AG08395 (cell line): ENCODE data around the gene KIT.

Experiments used
- DNase-seq: peaks from one replicate; pipeline ENCODE4 v3.0.0; 2012; ENCODE audit warnings: mixed read lengths, low spot score

KIT gene

DNA sequence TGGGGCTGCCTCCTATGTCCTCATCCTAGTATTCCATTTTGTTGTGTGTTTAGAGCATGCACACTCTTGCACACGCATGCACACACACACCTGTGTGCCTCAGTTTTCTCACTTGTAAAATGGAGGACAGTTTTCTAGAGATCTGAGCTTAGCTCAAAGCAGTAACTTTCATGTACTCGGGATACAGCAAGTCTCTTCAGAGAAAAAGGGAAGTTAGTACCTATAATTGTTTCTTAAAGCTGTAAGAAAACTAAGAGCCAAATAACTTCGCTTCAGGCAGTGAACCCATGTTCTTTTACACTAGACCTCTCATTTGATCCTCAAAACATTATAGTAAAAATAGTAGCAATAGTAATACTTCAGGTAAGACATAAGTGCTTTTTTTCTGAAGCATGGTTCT lies 49.6 kb downstream of the KIT start:
- DNase-seq, result no peak

DNA sequence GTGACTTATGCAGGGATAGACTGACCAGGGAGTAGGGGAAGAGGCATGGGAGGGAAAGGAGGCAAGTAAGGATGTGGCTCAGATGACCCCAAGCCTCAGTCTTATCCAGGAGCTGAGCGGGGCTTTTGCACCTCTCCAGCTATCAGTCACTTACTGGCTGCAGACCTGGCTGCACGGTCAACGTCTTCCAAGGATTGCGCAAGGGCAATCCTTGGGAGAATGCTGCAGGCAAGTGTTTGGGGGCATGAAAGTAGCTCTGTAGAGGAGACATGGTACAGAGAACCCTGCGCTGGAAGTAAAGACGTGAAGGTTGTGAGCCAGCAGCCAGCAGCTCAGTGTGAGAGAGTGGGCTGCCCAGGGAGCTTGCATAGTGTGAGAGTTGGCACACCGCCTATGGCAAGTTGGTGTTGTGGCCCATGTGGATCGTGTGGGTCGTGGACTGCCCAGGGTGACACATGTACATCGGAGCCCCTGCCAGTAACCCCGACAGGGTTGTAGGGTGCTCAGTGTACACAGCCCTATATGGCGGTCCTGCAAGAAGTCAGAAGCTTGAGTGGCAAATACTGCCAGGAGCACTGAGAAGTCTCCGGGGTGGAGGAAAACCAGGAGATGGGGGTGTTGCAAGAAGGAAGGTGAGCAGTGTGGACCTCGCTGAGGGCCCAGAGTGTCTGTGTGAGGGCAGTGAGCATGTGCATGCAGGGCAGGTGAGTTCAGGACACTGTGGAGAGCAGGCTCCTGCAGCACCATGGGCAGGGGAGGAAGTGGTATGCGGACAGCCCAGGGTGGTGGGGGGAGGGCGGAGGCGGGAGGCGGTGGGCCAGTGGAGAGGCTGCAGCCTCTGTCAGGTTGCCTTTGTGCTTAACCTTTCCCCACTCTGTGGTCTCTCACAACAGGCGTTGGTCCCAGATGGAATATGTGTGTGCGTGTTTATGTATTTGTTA lies 50.9 kb downstream of the KIT start:
- no peak for DNase-seq

DNA sequence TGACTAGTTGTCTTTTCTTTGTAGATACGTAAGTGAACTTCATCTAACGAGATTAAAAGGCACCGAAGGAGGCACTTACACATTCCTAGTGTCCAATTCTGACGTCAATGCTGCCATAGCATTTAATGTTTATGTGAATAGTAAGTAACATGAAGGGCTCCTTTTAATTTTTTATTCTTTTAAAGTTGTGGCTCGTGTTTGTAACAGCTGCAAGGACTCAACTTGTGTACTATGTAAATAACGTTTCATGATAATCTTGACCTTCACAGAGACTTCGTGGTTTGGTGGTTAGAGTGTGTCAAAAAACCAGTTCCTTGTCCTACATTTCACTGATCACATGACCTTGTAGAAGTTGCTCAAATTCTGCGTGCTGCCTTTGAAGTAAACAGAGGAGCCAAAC lies 51.6 kb downstream of the KIT start:
- no peak for DNase-seq

DNA sequence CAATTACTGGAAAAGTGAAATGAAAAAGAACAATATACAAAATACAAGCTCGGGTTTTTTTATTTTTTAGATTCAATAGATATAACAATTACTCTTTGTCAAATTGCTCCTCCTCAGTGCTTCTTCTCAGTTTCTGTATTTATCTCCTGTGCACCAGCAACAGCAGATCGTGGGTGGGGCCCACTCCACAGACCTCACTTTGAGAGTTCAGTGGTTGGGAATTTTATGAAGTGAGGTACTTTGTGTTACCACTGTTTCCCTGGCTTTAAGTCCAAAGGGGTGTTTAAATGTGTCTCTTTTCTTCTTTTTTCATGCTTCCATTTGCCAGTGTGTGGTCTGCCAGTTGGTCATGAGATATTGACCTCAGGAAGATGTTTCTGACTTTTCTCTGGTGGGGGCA lies 54.4 kb downstream of the KIT start:
- no peak for DNase-seq

DNA sequence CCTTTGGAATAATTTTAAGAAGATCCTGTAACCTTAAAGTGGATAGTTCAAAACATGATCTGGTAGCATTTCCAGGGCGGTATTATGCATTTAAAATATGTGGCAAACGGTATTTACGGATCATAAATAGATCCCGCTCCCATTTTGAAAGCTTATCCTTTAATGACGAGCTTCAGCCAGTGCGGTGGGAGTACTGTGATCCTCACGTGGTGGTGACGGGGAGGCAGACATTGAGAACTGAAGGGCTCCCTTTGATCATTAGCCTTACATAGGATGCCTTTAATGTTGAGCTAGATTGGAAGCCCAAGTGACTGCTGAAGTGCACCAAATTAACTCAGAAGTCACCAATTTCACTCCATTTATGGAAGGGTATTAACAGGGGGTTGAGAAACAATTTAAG lies 56.9 kb downstream of the KIT start:
- DNase-seq, result no peak

DNA sequence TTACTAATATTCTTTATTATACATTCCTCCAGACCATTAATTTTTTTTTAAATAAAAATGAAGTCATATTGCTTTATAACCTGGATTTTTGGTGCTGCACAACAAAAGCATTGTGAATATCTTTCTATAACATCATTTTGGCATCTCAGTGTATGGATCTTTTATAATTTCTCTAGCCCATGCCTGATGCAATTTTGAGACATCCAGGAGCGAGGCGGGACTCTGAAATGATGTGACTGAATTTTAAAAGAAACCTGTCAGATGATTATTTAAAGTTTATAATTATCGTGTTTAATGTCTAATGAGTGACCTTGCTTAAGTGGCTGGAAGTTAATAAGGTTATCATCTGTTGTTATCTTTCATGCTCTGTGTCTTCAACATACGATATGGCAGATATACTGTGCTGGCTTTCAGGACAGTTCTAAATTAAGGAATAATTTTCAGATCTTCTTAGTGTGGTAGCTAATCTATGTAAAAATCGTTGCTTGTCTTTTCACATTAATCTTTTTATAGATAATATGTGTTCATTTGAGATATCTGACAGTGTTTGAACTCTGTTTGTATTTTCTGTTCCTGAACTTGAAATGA lies 58.8 kb downstream of the KIT start:
- DNase-seq, result no peak

DNA sequence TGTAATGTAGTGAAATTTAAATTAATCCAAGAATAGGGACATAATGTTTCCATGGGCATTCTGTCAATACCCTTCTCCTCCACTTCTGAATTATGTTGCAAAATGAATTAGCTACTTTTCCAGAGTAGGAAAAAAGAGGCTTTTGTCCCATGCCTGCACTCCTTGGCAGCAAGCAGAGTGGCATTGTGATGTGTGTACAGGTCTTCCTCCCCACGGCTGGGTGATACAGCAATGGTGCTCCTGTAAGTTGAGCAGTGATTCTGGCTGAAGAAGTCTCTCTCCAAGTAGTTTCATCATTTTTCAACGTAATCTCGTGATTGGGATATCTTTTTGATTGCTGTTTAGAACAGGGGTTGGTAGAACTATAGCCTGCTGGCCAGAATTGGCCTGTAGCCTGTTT lies 59.9 kb downstream of the KIT start:
- DNase-seq, result no peak

DNA sequence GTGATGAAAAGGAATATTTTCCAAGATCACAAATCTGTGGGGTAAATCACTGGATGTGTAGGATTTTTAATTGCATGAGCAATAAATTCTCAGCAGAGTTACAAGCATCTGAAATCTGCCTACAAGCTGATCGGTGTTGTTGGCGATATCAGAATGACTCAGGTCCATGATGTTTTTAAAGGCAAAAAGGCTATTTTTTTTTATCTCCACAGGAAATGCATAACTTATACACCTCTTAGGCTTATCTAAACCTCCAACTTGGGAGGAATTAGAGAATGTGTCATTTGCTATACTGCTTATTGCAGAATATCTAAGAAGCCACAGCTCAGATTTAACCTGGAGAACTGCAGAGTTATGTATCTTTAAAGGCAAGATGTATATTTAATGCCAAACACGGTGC lies 61.6 kb downstream of the KIT start:
- DNase-seq, result no peak

DNA sequence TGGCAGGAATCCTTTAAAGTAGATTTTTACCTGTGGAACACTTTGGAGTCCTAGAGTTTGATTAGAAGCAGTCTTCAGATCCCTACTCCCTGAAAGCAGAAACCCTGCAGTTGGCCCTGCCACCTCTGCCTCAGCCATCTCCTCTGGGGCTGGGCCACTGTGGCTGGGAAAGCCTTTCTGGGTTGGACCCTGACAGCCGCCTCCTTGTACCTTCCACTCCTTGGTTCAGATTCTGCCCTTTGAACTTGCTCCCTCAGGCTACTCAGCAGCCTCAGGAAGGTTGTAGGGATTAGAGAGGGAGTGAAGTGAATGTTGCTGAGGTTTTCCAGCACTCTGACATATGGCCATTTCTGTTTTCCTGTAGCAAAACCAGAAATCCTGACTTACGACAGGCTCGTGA lies 65.5 kb downstream of the KIT start:
- no peak for DNase-seq

DNA sequence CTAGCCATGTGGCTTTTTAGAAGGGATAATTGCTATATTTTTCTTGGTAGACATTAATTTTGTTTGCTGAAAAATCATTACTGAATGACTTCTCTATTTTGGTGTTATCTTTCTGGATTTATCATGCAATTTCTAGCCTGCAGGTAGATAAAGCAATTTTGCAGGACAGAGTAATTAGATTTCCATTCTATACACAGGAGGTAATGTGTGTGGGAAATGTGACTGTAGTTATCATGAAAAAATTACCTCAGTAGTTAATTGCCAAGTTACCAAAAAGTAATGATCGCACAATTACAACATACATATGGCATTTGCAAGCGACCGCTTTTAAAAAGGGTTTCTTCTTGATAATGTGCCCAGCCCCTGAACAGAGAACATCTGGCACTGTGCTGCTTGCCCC lies 66.1 kb downstream of the KIT start:
- DNase-seq, result no peak

DNA sequence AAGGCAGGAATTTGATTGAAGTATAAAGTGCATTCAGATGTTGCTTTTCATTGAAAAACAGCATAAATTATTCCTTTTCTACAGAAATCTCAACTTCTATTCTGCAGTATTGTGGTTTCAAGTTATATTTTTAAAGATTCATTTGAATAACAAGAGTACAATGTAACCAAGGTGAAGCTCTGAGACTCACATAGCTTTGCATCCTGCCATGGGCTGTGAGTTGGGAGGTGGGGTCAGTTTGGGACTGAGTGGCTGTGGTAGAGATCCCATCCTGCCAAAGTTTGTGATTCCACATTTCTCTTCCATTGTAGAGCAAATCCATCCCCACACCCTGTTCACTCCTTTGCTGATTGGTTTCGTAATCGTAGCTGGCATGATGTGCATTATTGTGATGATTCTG lies 69.2 kb downstream of the KIT start:
- DNase-seq, result no peak

DNA sequence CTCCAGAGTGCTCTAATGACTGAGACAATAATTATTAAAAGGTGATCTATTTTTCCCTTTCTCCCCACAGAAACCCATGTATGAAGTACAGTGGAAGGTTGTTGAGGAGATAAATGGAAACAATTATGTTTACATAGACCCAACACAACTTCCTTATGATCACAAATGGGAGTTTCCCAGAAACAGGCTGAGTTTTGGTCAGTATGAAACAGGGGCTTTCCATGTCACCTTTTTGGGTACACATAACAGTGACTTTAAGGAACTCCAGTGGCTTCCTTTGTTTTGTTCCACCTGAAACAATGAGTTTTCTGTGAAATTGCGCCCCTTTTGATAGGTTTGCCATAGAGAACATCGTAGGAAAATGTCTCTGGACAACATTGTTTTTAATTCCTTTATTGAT lies 69.6 kb downstream of the KIT start:
- DNase-seq, result no peak

DNA sequence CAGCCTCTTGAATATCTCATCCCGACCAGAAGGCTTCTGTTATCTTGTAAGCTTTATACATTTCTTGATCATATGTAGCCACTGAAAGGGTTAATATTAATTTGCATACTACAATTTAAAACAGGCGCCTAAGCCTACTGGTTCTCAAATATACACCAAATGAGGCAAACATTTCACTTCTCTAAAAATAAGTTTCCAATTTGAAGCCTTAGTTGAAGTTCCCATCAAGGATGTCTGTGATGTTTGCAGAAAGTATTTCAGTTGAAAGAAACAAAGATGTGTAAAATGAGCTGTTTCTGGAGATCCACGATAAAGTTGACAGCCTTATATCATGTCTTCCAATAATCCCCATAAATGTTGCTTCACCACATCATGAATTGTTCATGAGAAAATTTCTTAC lies 70.6 kb downstream of the KIT start:
- DNase-seq, result no peak

DNA sequence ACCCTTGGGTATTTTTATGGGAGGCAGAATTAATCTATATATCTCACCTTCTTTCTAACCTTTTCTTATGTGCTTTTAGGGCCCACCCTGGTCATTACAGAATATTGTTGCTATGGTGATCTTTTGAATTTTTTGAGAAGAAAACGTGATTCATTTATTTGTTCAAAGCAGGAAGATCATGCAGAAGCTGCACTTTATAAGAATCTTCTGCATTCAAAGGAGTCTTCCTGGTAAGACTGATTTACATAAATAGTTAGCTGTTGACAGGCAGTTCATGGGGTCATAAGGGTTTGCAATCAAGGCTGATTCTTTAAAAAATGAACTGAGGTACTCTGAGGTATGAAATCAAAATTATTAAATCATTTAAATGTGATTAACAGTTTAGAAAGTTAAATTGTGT lies 71.5 kb downstream of the KIT start:
- no peak for DNase-seq

DNA sequence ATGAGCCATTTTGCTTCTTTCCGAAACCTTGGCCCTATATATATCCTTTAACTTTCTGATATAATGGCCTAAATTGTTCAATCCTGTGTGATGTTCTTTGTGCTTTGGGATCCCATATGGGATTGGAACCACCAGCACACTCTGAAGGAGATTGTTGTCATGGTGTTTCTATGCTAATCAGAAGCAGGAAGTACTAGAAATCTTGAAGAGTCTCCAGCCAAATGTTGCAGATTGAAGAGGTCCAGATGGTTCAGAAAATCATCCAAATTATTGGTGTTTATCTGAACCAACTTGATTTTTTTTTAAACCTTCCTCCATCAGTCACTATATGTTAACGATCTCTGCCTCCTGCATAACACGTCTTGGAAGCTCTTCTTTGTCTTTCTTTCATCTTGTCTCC lies 72.8 kb downstream of the KIT start:
- no peak for DNase-seq

DNA sequence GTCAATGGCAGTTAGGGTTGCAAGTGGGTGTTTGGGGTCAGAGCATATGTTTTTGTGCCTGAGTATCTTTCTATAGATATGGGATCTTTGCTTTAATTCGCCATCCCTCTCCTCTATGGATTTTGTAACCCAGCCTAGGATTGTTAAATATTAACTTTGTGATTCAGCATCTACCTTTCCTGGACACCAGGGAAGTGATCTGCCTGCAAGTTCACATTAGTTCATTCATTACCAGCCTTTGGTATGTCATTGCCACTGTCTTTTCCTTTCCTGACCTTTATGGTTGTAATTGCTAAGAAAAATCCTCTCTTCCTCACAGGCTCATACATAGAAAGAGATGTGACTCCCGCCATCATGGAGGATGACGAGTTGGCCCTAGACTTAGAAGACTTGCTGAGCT lies 73.8 kb downstream of the KIT start:
- DNase-seq, result no peak

DNA sequence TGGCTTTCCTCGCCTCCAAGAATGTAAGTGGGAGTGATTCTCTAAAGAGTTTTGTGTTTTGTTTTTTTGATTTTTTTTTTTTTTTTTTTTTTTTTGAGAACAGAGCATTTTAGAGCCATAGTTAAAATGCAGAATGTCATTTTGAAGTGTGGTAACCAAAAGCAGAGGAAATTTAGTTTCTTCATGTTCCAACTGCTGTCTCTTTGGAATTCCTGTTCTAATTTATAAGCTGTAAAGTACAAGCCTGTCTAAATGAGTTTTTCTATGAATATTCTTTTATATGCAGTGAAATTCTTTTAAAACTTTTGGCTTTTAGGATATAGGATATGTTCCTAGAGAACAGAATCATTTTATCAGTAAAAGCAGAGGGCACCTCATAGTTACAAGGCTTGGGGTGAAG lies 74.2 kb downstream of the KIT start:
- no peak for DNase-seq

DNA sequence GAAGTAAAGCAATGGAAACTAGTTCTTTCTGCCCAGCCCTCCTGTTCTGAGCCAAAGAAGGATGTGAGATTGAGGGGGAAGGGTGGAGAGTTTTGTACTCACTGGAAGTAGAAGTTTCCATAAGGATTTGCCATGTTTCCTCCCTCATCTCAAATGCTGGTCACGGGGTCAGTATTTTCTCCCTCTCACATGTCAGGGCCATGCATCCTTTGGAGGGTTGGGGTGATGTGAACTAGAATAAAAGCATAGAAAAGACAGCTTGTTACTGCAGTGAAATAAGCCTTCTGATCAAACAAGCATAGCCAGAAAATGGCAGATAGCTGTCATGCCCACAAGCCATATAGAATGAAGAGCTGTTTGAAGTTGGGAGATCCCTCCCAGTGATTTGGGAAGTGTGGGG lies 79.7 kb downstream of the KIT start:
- no peak for DNase-seq

DNA sequence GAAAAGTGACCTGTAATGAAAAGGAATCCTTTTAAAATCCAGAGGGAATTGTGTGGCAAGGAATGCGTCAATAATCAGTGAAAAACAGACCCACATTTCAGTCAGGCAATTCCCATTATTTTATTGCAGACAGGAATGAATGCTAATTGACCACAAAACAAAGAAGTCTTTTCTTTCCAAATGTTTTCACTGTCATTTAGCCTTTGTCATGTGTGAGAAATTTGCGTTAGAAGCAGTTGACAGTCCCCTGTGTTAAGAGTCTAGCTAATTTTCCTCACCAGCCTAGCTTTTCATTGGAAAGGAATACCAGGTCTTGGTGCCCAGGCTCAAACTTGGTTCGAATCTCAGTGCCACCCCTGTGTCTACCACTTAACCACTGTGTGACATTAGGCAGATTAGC lies 83.4 kb downstream of the KIT start:
- DNase-seq, result no peak

DNA sequence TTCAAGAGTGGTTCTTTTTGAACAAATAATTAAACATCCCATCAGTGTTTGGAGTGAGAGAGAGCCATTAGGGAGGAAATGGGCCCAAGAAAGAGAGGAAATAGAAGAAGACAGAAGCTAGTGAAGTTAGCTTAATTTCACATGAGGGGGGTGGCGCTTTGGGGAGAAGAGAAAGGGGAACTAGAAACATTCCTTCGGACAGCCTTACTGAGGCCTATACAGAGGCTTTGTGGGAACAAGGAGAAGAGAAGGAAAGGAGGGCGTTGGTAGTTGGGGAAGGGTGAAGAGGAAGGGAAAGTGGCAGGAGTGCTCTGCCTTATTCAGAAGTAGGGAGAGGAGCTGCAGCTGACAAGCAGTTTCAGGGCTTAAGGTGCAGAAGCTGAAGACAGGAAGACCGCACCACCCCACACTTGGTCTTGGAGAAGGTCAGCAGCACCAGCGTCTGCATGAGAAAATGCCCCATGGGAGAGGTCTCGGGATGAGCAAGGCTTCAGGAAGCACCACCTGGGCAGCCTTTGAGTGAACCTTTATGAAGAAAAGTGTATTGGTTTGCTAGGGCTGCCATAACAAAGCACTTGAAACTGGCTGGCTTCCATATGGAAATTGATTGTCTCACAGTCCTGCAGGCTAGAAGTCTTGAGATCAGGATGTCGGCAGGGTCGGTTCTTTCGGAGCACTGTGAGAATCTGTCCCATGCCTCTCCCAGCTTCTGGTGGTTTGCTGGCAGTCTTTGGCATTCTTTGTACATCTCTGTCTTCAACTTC lies 85.1 kb downstream of the KIT start:
- no peak for DNase-seq

DNA sequence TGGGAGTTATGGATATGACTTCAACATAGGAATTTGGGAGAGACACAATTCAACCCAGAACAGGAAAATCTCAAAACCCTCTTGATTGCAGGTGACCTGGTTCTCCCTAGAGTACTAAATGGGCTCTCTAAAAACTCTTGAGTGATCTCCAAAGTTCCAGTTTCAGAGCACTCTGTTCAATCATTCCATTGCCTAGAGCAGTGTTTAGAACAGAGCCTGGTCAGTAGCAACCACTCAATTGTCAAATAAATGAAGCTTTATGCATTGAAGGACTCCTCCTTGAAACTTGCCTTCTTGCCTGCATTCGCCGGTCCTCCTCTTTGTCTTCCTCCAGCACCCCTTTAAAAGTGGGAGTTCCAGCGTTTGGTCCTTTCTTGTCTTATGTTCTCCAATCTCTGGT lies 85.8 kb downstream of the KIT start:
- no peak for DNase-seq

DNA sequence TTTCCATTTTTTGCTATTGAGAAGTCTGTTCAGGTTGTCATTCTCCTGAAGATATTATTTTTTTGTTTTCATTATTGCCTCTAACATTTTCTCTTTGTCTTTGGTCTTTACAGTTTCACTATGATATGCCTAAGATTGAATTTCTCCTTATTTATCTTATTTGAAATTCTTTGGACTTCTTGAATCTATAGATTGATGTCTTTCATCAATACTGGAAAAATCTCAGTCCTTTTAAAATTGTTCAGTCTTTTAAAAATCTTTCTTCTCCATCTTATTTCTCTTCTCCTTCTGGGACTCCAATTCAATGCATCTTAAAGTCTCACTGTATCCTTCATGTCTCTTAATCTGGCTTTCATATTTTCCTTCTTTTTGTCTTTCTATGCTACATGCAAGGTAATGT lies 86.7 kb downstream of the KIT start:
- no peak for DNase-seq
